ENCODE measurements around the gene ARHGAP6.

- TF ChIP-seq CTCF (conservative IDR thresholded peaks at IDR 0.05 in 1 of 2, IDR thresholded peaks at IDR 0.05 in 1 of 2; ENCODE audit: extremely low read depth in 1 of 2, insufficient read depth in 1 of 2, low read depth in 1 of 2, low read length in 2 of 2) (no peak), EZH2 (IDR thresholded peaks at IDR 0.05; ENCODE audit: borderline replicate concordance, low read length) (no peak)
These were observed 16.8 kb downstream of the ARHGAP6 start for GRCh38 chrX:11648705-11649519.

All from mammary epithelial cell (primary cell).